IMR-90 (cell line): ENCODE data around the gene CD276. TPM values are rescaled to one million over a fixed set of nuclear protein-coding genes. Genes with fewer than 3 reads are reported as not detected.

Experiments used
- ATAC-seq: fragments of 200-7000 bp; cut with Tn5 transposase; 2 replicates; pipeline ENCODE4 v1.9.1; 2020; ENCODE audit warnings: low read depth, mild to moderate bottlenecking, moderate library complexity
- BruUV-seq: library from RNA; stranded (reverse); fragments of 400-500 nt; replicated peaks from 2 replicates; lab custom pipeline; 2021; lab: Mats Ljungman, UMichigan
- CTCF ChIA-PET: fragments of 300-600 bp; formaldehyde crosslinking; extraction: SDS; loops from one replicate; lab custom pipeline; 2021; ENCODE audit warnings: antibody characterized with exemption; lab: Yijun Ruan, JAX
- POLR2A ChIA-PET: fragments of 300-600 bp; sonication (Branson Sonifier 250); formaldehyde crosslinking; loops from one replicate; lab custom pipeline; 2022; ENCODE audit warnings: antibody characterized with exemption; ENCODE audit not compliant: unreplicated experiment; lab: Charles Lee
- DNase-seq: peaks from one replicate; pipeline ENCODE4 v3.0.0; 2013
- H2AFZ ChIP-seq: replicated peaks from 2 replicates; pipeline ENCODE3; 2013; ENCODE audit warnings: low read length, mild to moderate bottlenecking; ENCODE audit not compliant: poor library complexity
- H2AK5ac ChIP-seq: 2 replicates; pipeline ENCODE4 v1.6.1; 2013; ENCODE audit warnings: low read depth, low read length, inconsistent platforms
- H2AK9ac ChIP-seq: replicated peaks from 2 replicates; pipeline ENCODE3; 2013; ENCODE audit warnings: mild to moderate bottlenecking, low read depth, low read length, moderate library complexity; ENCODE audit not compliant: poor library complexity
- H2BK120ac ChIP-seq: 2 replicates; pipeline ENCODE4 v1.6.1; 2013; ENCODE audit warnings: low read depth, low read length, inconsistent platforms
- H2BK15ac ChIP-seq: 3 replicates; pipeline ENCODE4 v1.6.1; 2013; ENCODE audit warnings: low read depth, low read length, inconsistent platforms
- H2BK20ac ChIP-seq: 2 replicates; pipeline ENCODE4 v1.6.1; 2013; ENCODE audit warnings: low read depth, mild to moderate bottlenecking, inconsistent platforms, low read length, moderate library complexity
- H2BK5ac ChIP-seq: 2 replicates; pipeline ENCODE4 v1.6.1; 2013; ENCODE audit warnings: mild to moderate bottlenecking, low read depth, low read length, inconsistent platforms; ENCODE audit not compliant: poor library complexity, severe bottlenecking
- H3K14ac ChIP-seq: replicated peaks from 2 replicates; pipeline ENCODE4 v1.6.1; 2013; ENCODE audit warnings: low read depth, low read length, inconsistent platforms
- H3K18ac ChIP-seq: 2 replicates; pipeline ENCODE4 v1.6.1; 2013; ENCODE audit warnings: low read depth, low read length, control low read depth
- H3K23ac ChIP-seq: 2 replicates; pipeline ENCODE4 v1.6.1; 2013; ENCODE audit warnings: low read depth, low read length, inconsistent platforms
- H3K27ac ChIP-seq: 2 replicates; pipeline ENCODE4 v1.5.1; 2013; ENCODE audit warnings: mild to moderate bottlenecking, control low read depth, low read length; ENCODE audit not compliant: insufficient read depth
- H3K27me3 ChIP-seq: 2 replicates; pipeline ENCODE4 v1.6.1; 2013; ENCODE audit warnings: low read length; ENCODE audit not compliant: control insufficient read depth, insufficient read depth
- H3K36me3 ChIP-seq: 2 replicates; pipeline ENCODE4 v1.6.1; 2013; ENCODE audit warnings: low read length, mixed read lengths; ENCODE audit not compliant: control insufficient read depth, insufficient read depth
- H3K4ac ChIP-seq: 2 replicates; pipeline ENCODE4 v1.6.1; 2013; ENCODE audit warnings: low read depth, low read length, inconsistent platforms
- H3K4me1 ChIP-seq: 2 replicates; pipeline ENCODE4 v1.6.1; 2013; ENCODE audit warnings: low read length, mixed read lengths; ENCODE audit not compliant: control insufficient read depth, insufficient read depth
- H3K4me2 ChIP-seq: 2 replicates; pipeline ENCODE4 v1.6.1; 2013; ENCODE audit warnings: low read depth, mild to moderate bottlenecking, control low read depth, low read length, moderate library complexity
- H3K4me3 ChIP-seq: 2 replicates; pipeline ENCODE4 v1.5.1; 2013; ENCODE audit warnings: low read depth, mild to moderate bottlenecking, control low read depth, low read length, moderate library complexity; ENCODE audit not compliant: insufficient read depth
- H3K56ac ChIP-seq: 2 replicates; pipeline ENCODE4 v1.6.1; 2013; ENCODE audit warnings: low read length, inconsistent platforms; ENCODE audit not compliant: insufficient read depth; ENCODE audit errors: extremely low read depth
- H3K79me1 ChIP-seq, 2 experiments: 2 replicates each; pipeline ENCODE4 v1.6.1; 2013; ENCODE audit warnings: low read length in 2 of 2, inconsistent platforms in 1 of 2, low read depth in 1 of 2
- H3K9ac ChIP-seq: 2 replicates; pipeline ENCODE4 v1.6.1; 2013; ENCODE audit warnings: low read depth, low read length, control low read depth
- H3K9me1 ChIP-seq: 2 replicates; pipeline ENCODE4 v1.6.1; 2013; ENCODE audit warnings: low read length, inconsistent platforms; ENCODE audit not compliant: insufficient read depth
- H3K9me3 ChIP-seq: 2 replicates; pipeline ENCODE4 v1.6.1; 2013; ENCODE audit warnings: low read length; ENCODE audit not compliant: control insufficient read depth, insufficient read depth
- H4K20me1 ChIP-seq: 2 replicates; pipeline ENCODE4 v1.6.1; 2013; ENCODE audit warnings: low read length, inconsistent platforms; ENCODE audit not compliant: insufficient read depth
- H4K5ac ChIP-seq: 2 replicates; pipeline ENCODE4 v1.6.1; 2013; ENCODE audit warnings: mild to moderate bottlenecking, low read depth, low read length, control low read depth
- H4K8ac ChIP-seq, 2 experiments: 2 replicates each; pipeline ENCODE4 v1.6.1; 2013; ENCODE audit warnings: low read depth in 2 of 2, low read length in 2 of 2, control low read depth in 1 of 2, inconsistent platforms in 1 of 2
- H4K91ac ChIP-seq: 2 replicates; pipeline ENCODE4 v1.6.1; 2013; ENCODE audit warnings: low read depth, low read length, inconsistent platforms; ENCODE audit not compliant: insufficient read depth
- CTCF ChIP-seq: conservative IDR thresholded peaks from 2 replicates; pipeline ENCODE4 v1.5.1; 2012; ENCODE audit warnings: mild to moderate bottlenecking, low read depth, low read length, improper control_type of control experiment
- WGBS, 2 experiments: methylation state at CpG; one replicate each; pipeline versions ENCODE4 v1.1.5 to v1.1.7; 2013; ENCODE audit warnings: missing lambda C conversion rate in 2 of 2; ENCODE audit not compliant: insufficient read length in 1 of 2; ENCODE audit errors: extremely low coverage in 2 of 2; 5-methylcytosine and 5-hydroxymethylcytosine counted together
- dilution Hi-C: fragments of 300-500 bp; cut with HindIII; formaldehyde crosslinking; loops from one replicate; pipeline ENCODE4 v1.14.3; 2018; ENCODE audit warnings: low sequenced_read_pairs; ENCODE audit not compliant: unreplicated experiment
- in situ Hi-C: fragments of 300-500 bp; cut with MboI; formaldehyde crosslinking; loops from 3 replicates; pipeline ENCODE4 v1.14.3; 2019; ENCODE audit warnings: low sequenced_read_pairs, inconsistent platforms, mixed read lengths
- intact Hi-C: fragments of 100-400 bp; cut with micrococcal nuclease; formaldehyde crosslinking; loops from 2 replicates; pipeline ENCODE4 v1.10.0; 2022
- polyA plus RNA-seq, 3 experiments: library from polyadenylated mRNA; depleted of rRNA; stranded (reverse); fragments of >200 nt; gene quantifications; 2 replicates each; pipeline ENCODE4 v1.2.3, GENCODE V29; 2012; ENCODE audit warnings: low replicate concordance in 1 of 3
- total RNA-seq: library from RNA; depleted of rRNA; stranded (reverse); fragments of >200 nt; gene quantifications from 2 replicates; pipeline ENCODE4 v1.2.3, GENCODE V29; 2012

The CD276 gene
- total and polyA plus RNA-seq, 2 of the 4 experiments (the other 2 are of a cell fraction): 30.8 to 149 TPM

DNA sequence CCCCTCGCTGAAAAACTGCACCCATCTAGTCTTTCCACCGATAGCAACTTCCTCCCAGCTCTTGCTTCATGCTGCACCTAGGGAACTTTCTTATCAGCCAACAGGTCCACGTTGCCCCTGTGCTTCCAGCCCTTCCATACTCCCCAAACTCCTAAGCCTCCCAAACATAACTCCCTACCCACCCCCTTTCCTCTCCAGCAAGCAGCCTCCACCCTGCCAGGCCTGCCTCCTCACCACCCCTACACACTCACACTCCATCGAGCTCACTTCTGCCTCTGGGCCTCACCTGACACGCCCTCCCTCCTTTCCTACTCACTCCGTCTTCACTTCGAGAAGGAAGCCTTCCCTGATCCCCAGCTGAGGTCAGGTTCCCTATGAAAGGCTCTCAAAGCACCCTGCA is 60.9 kb downstream of the CD276 start:
- no peak overlapping the region for H3K9ac ChIP-seq
- no peak overlapping the region for H2AK9ac ChIP-seq
- TF ChIP-seq CTCF: no peak
- POLR2A ChIA-PET: no interaction called here
- no peaks in the 10 kb centered on the region for H3K79me1 ChIP-seq
- no peaks in the 10 kb centered on the region for H4K20me1 ChIP-seq
- H2BK20ac ChIP-seq: no peak overlapping the region
- H3K27ac ChIP-seq: no peak overlapping the region
- H3K27me3 ChIP-seq: peaks cover 55% of the 10 kb centered on the region
- H3K9me1 ChIP-seq: peaks cover 5% of the 10 kb centered on the region; the same call in 1 of the 2 replicates
- H2BK120ac ChIP-seq: no peak overlapping the region
- H3K56ac ChIP-seq: no peak overlapping the region
- no peak overlapping the region for H2BK5ac ChIP-seq
- in situ Hi-C loops (no loop called here), intact Hi-C loops (no loop called here), dilution Hi-C loops (no loop called here)
- no peak overlapping the region for H2AFZ ChIP-seq
- no peaks in the 10 kb centered on the region for H3K36me3 ChIP-seq
- no peak overlapping the region for H3K14ac ChIP-seq
- H3K4me2 ChIP-seq: no peak overlapping the region
- no peak overlapping the region for H4K5ac ChIP-seq
- no peak for ATAC-seq
- H3K4ac ChIP-seq: no peak overlapping the region
- CTCF ChIA-PET: no interaction called here
- no peak overlapping the region for H2AK5ac ChIP-seq
- no peak overlapping the region for H3K23ac ChIP-seq
- no peak overlapping the region for H4K8ac ChIP-seq
- no TSS peak for BruUV-seq
- no peak overlapping the region for H2BK15ac ChIP-seq
- no peak overlapping the region for H4K91ac ChIP-seq
- H3K18ac ChIP-seq: no peak overlapping the region
- peaks cover 3% of the 10 kb centered on the region; the same call in 1 of the 2 replicates for H3K4me1 ChIP-seq
- H3K4me3 ChIP-seq: no peak overlapping the region
- 62% methylated on average over 5 of the region's 7 CpGs; no CpG with 5 or more reads in 1 of the 2 experiments for WGBS, 2 experiments
- DNase-seq: no peak
- no peaks in the 10 kb centered on the region for H3K9me3 ChIP-seq
